Fibroblast of lung (primary cell): Measurements from ENCODE around the gene MCAT. TPM values are rescaled to one million over a fixed set of nuclear protein-coding genes. Genes with fewer than 3 reads are reported as not detected.

Source experiments
- DNase-seq, 2 donors: peaks; one replicate each; pipeline versions ENCODE4 v3.0.0 to v3.0.0-alpha.2; 2010; ENCODE audit warnings: low read depth in 2 of 2
- H2AFZ ChIP-seq: 2 replicates; pipeline ENCODE4 v1.5.1; 2012; ENCODE audit warnings: low read length, control low read depth, inconsistent platforms
- H3K27ac ChIP-seq: 2 replicates; pipeline ENCODE4 v1.5.1; 2011; ENCODE audit warnings: low read length, control low read depth; ENCODE audit not compliant: insufficient read depth
- H3K27me3 ChIP-seq: 2 replicates; pipeline ENCODE4 v1.5.1; 2011; ENCODE audit warnings: mild to moderate bottlenecking, low read length; ENCODE audit not compliant: control insufficient read depth, insufficient read depth
- H3K36me3 ChIP-seq: 2 replicates; pipeline ENCODE4 v1.5.1; 2011; ENCODE audit warnings: low read length; ENCODE audit not compliant: control insufficient read depth, insufficient read depth
- H3K4me1 ChIP-seq: 2 replicates; pipeline ENCODE4 v1.5.1; 2011; ENCODE audit warnings: low read length; ENCODE audit not compliant: control insufficient read depth, insufficient read depth; ENCODE audit errors: extremely low read depth
- H3K4me2 ChIP-seq: 2 replicates; pipeline ENCODE4 v1.5.1; 2011; ENCODE audit warnings: low read length, control low read depth; ENCODE audit not compliant: insufficient read depth; ENCODE audit errors: extremely low read depth
- H3K4me3 ChIP-seq, 4 experiments: fragments of 200-600 bp in 1 of 4; sonication (generic) in 1 of 4; replicated peaks in 1 of 4; 2 replicates each; pipeline ENCODE4 v1.5.1; 2011 to 2016; ENCODE audit warnings: low read length in 4 of 4, low read depth in 3 of 4, mild to moderate bottlenecking in 3 of 4, control low read depth in 2 of 4, inconsistent platforms in 1 of 4, mixed read lengths in 1 of 4; ENCODE audit not compliant: insufficient read depth in 1 of 4; ENCODE audit errors: control extremely low read depth in 1 of 4
- H3K79me2 ChIP-seq: 2 replicates; pipeline ENCODE4 v1.5.1; 2012; ENCODE audit warnings: mild to moderate bottlenecking, low read length, inconsistent platforms; ENCODE audit not compliant: control insufficient read depth, insufficient read depth
- H3K9ac ChIP-seq: 2 replicates; pipeline ENCODE4 v1.5.1; 2011; ENCODE audit warnings: mild to moderate bottlenecking, low read length, control low read depth; ENCODE audit not compliant: insufficient read depth
- H3K9me3 ChIP-seq: 2 replicates; pipeline ENCODE4 v1.5.1; 2012; ENCODE audit warnings: low read depth, low read length; ENCODE audit not compliant: control insufficient read depth, insufficient read depth
- H4K20me1 ChIP-seq: 2 replicates; pipeline ENCODE4 v1.5.1; 2011; ENCODE audit warnings: low read length; ENCODE audit not compliant: control insufficient read depth, insufficient read depth; ENCODE audit errors: extremely low read depth
- CTCF ChIP-seq, 2 donors: IDR thresholded peaks in 1 of 2; conservative IDR thresholded peaks in 1 of 2; 1 replicate in 1 of 2; 2 replicates in 1 of 2; pipeline ENCODE4 v1.5.1; 2011 to 2012; ENCODE audit warnings: low read length in 2 of 2, control low read depth in 1 of 2, inconsistent platforms in 1 of 2, low read depth in 1 of 2, mild to moderate bottlenecking in 1 of 2
- EZH2 ChIP-seq: IDR thresholded peaks from 2 replicates; pipeline ENCODE4 v1.5.1; 2012; ENCODE audit warnings: low read length, control low read depth, mild to moderate bottlenecking; ENCODE audit errors: missing control alignments
- polyA plus RNA-seq, 2 donors: library from polyadenylated mRNA; depleted of rRNA in 1 of 2; stranded (reverse) in 1 of 2; unstranded in 1 of 2; fragments of >200 nt; gene quantifications; 2 replicates each; pipeline ENCODE4 v1.2.1, GENCODE V29; 2011 to 2012; ENCODE audit warnings: missing spikeins in 1 of 2
- total RNA-seq: library from RNA; depleted of rRNA; stranded (reverse); fragments of >200 nt; gene quantifications from 2 replicates; pipeline ENCODE4 v1.2.1, GENCODE V29; 2014

Gene MCAT
- total and polyA plus RNA-seq, 2 donors (not counting 1 experiment from before 2014, with no cell fraction given) = 8.4 to 9.3 TPM

- Histone ChIP-seq H3K27ac (no peak overlapping the region), H4K20me1 (no peaks in the 10 kb centered on the region), H3K4me3 (no peak overlapping the region), H3K4me1 (no peaks in the 10 kb centered on the region), H3K27me3 (no peaks in the 10 kb centered on the region), H3K79me2 (no peaks in the 10 kb centered on the region), H3K4me2 (no peak overlapping the region), H3K9me3 (no peaks in the 10 kb centered on the region), H2AFZ (no peak overlapping the region), H3K9ac (no peak overlapping the region), H3K36me3 (no peaks in the 10 kb centered on the region)
- DNase-seq = no peak
- TF ChIP-seq CTCF (conservative IDR thresholded peaks at IDR 0.05 in 1 of 2, IDR thresholded peaks at IDR 0.05 in 1 of 2; ENCODE audit: low read depth in 1 of 2, low read length in 2 of 2) = no peak
- no peak for TF ChIP-seq EZH2
Observed at GRCh38 chr22:43096420-43096819, 46.8 kb downstream of the MCAT start.

GRCh38 chr22:43094551-43094950 is 48.6 kb downstream of the MCAT start:
- Histone ChIP-seq H3K27ac (no peak overlapping the region), H3K9ac (no peak overlapping the region), H3K79me2 (no peaks in the 10 kb centered on the region), H3K4me3 (no peak overlapping the region), H2AFZ (no peak overlapping the region), H3K4me1 (no peaks in the 10 kb centered on the region), H3K36me3 (no peaks in the 10 kb centered on the region), H3K27me3 (no peaks in the 10 kb centered on the region), H3K9me3 (no peaks in the 10 kb centered on the region), H3K4me2 (no peak overlapping the region), H4K20me1 (no peaks in the 10 kb centered on the region)
- no peak for DNase-seq
- no peak for TF ChIP-seq EZH2
- no peak for TF ChIP-seq CTCF (conservative IDR thresholded peaks at IDR 0.05 in 1 of 2, IDR thresholded peaks at IDR 0.05 in 1 of 2; ENCODE audit: low read depth in 1 of 2, low read length in 2 of 2)

- TF ChIP-seq CTCF (conservative IDR thresholded peaks at IDR 0.05 in 1 of 2, IDR thresholded peaks at IDR 0.05 in 1 of 2; ENCODE audit: low read depth in 1 of 2, low read length in 2 of 2) = no peak
- Histone ChIP-seq H2AFZ (no peak overlapping the region), H3K4me2 (no peak overlapping the region), H3K79me2 (no peaks in the 10 kb centered on the region), H3K27me3 (no peaks in the 10 kb centered on the region), H4K20me1 (no peaks in the 10 kb centered on the region), H3K4me3 (no peak overlapping the region), H3K4me1 (no peaks in the 10 kb centered on the region), H3K36me3 (no peaks in the 10 kb centered on the region), H3K9ac (no peak overlapping the region), H3K27ac (no peak overlapping the region), H3K9me3 (no peaks in the 10 kb centered on the region)
- no peak for DNase-seq
Observed at GRCh38 chr22:43094085-43094484, 49.1 kb downstream of the MCAT start.
